ENCODE measurements around the gene SCN4B. TPM values are rescaled to one million over a fixed set of nuclear protein-coding genes. Genes with fewer than 3 reads are reported as not detected.

SCN4B gene
- total and polyA plus RNA-seq, 2 of the 4 experiments (the other 2 are of a cell fraction), result 0.18 to 0.44 TPM

DNA sequence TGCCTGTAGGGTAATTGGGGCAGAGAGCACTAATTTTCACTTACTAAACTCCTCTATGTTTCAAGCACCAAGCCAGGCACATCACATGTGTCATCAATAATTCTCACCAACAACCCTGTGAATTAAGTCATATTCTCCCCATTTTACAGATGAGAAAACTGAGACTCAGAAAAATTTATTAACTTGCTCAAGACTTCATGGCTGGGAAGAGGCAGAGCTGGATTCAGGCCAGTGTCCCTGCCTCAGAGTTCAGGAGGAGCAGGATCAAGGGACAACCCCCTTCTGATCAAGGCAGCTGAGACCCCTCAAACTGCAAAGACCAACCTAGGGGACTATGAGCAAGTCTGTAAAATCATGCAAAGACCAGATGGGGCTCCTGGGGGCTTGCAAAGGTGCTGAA, 68.0 kb downstream of the SCN4B start:
- no peak overlapping the region for H3K4me2 ChIP-seq (ENCODE audit: low read depth, low read length)
- H3K4ac ChIP-seq (ENCODE audit: low read depth, low read length), result no peak overlapping the region
- H2BK5ac ChIP-seq (ENCODE audit: low read depth, low read length, poor library complexity, severe bottlenecking), result no peak overlapping the region
- H2BK120ac ChIP-seq (ENCODE audit: low read depth, low read length), result no peak overlapping the region
- POLR2A ChIA-PET (ENCODE audit: unreplicated experiment), result no interaction called here
- H3K79me1 ChIP-seq (ENCODE audit: low read depth in 1 of 2, low read length in 2 of 2), result no peaks in the 10 kb centered on the region
- H3K4me3 ChIP-seq (ENCODE audit: insufficient read depth, low read depth, low read length), result no peak overlapping the region
- no peak overlapping the region for H3K23ac ChIP-seq (ENCODE audit: low read depth, low read length)
- no peak overlapping the region for H4K91ac ChIP-seq (ENCODE audit: insufficient read depth, low read depth, low read length)
- H2BK20ac ChIP-seq (ENCODE audit: low read depth, low read length), result no peak overlapping the region
- H3K9me3 ChIP-seq (ENCODE audit: control insufficient read depth, insufficient read depth, low read length), result no peaks in the 10 kb centered on the region
- no peak overlapping the region for H2AK9ac ChIP-seq (replicated peaks; ENCODE audit: low read depth, low read length, poor library complexity)
- no peaks in the 10 kb centered on the region for H3K9me1 ChIP-seq (ENCODE audit: insufficient read depth, low read length)
- no peak for TF ChIP-seq MAZ (IDR thresholded peaks at IDR 0.05; ENCODE audit: borderline replicate concordance, low read depth, low read length)
- TF ChIP-seq MAFK (IDR thresholded peaks at IDR 0.05; ENCODE audit: low read depth, low read length), result no peak
- TF ChIP-seq RCOR1 (IDR thresholded peaks at IDR 0.05; ENCODE audit: insufficient replicate concordance, low read length), result no peak
- dilution Hi-C loops (cut with HindIII; ENCODE audit: low sequenced_read_pairs, unreplicated experiment) (no loop called here), in situ Hi-C loops (cut with MboI; ENCODE audit: low sequenced_read_pairs) (no loop called here), intact Hi-C loops (cut with micrococcal nuclease) (no loop called here)
- no peak overlapping the region for H2BK15ac ChIP-seq (ENCODE audit: low read depth, low read length)
- H2AK5ac ChIP-seq (ENCODE audit: low read depth, low read length), result no peak overlapping the region
- no TSS peak for BruUV-seq (replicated peaks)
- H2AFZ ChIP-seq (replicated peaks; ENCODE audit: low read length, poor library complexity), result no peak overlapping the region
- no peak overlapping the region for H3K27ac ChIP-seq (ENCODE audit: insufficient read depth, low read length)
- H3K4me1 ChIP-seq (ENCODE audit: control insufficient read depth, insufficient read depth, low read length), result no peaks in the 10 kb centered on the region
- H3K27me3 ChIP-seq (ENCODE audit: control insufficient read depth, insufficient read depth, low read length), result peaks cover 6% of the 10 kb centered on the region; the same call in 1 of the 2 replicates
- DNase-seq (no peak), ATAC-seq (ENCODE audit: low read depth) (no peak)
- no peak overlapping the region for H4K5ac ChIP-seq (ENCODE audit: low read depth, low read length)
- H3K56ac ChIP-seq (ENCODE audit: extremely low read depth, insufficient read depth, low read length), result no peak overlapping the region
- H4K8ac ChIP-seq (ENCODE audit: low read depth in 2 of 2, low read length in 2 of 2), result no peak overlapping the region
- no peak overlapping the region for H3K9ac ChIP-seq (ENCODE audit: low read depth, low read length)
- H3K18ac ChIP-seq (ENCODE audit: low read depth, low read length), result no peak overlapping the region
- CTCF ChIA-PET, result no interaction called here
- H3K14ac ChIP-seq (replicated peaks; ENCODE audit: low read depth, low read length), result no peak overlapping the region
- H3K36me3 ChIP-seq (ENCODE audit: control insufficient read depth, insufficient read depth, low read length), result no peaks in the 10 kb centered on the region
- H4K20me1 ChIP-seq (ENCODE audit: insufficient read depth, low read length), result no peaks in the 10 kb centered on the region
